HS-27A (cell line): Measurements from ENCODE around the gene ITIH3.

Experiments used
- DNase-seq: peaks from one replicate; pipeline ENCODE4 v3.0.0-alpha.2; 2012; ENCODE audit warnings: low read depth, missing footprints

Gene ITIH3

GRCh38 chr3:52827866-52828376 lies 33.3 kb downstream of the ITIH3 start:
- no peak for DNase-seq

GRCh38 chr3:52829482-52829881 lies 34.9 kb downstream of the ITIH3 start:
- DNase-seq, result no peak

DNA sequence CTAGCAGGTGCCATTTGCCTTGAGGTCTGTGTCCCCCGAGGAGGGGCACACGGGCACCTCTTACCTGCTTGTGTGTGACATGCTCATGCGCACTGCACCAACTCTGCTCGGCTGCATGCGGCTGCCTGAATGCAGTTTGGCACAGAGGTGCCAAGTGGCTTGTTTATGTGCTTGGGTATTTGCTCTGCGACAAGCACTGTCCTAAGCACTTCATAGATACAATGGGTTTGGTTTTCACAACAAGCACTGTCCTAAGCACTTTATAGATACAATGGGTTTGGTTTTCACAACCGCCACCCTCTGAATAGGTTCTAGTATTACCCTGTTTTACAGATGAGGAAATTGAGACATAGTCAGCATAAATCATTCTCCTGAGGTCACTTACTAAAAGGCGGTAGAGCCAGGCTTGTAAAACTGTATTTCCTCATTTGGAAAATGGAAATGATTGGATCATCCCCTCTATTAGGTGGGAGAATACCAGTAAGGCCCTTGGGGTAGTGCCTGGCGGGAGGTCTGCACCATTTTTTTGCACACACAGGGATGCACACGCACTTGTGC lies 35.4 kb downstream of the ITIH3 start:
- DNase-seq, result no peak

DNA sequence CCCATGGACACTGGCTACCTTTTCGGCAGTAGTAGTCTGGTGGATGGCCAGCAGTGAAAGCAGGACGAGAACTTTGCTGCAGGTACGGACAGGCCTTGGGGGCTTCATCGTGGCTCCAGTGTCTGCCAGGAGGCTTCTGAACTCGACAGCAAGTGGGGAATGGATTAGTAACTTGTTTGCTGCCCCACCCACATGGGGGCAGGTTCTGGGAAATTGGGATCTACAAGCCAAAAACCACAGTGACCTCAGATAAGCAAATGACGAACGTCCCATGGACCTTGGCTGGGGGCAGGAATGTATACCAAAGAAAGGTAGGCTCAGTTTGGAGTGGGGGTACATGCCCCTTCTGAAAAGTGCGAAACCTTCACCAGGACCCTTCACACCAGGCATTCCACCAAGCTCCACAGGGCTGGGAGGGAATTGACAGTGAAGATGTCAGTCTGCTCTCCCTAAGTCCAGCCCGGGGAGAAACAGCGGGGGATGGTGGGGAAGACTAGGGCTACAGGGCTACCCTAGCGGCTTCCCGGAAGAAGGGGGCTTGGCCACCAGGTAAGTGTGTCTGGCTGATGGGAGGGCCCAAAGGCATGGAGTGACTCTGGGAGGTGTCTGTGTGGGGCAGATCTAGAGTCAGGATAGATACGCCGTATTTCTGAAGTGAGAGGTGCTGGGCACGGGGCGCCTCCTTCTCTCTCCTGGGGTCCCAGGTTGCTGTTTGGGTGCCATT lies 36.1 kb downstream of the ITIH3 start, which contains the start of gene ITIH4:
Gene ITIH4, minus strand, starts transcription at position 138 of the 724 bp plus-strand sequence. Its CDS starts 30 bp downstream, at position 108.
- DNase-seq, result no peak

- peak; percentile 85 for DNase-seq
Observed at GRCh38 chr3:52831500-52832301, 37.1 kb downstream of the ITIH3 start.

GRCh38 chr3:52833202-52833601 lies 38.6 kb downstream of the ITIH3 start:
- DNase-seq, result no peak

GRCh38 chr3:52834871-52835501 lies 40.4 kb downstream of the ITIH3 start, which contains the start of gene MUSTN1:
MUSTN1 (minus strand) TSS chr3:52835019; CDS start chr3:52834948, 71 bp downstream.
- DNase-seq, result no peak

DNA sequence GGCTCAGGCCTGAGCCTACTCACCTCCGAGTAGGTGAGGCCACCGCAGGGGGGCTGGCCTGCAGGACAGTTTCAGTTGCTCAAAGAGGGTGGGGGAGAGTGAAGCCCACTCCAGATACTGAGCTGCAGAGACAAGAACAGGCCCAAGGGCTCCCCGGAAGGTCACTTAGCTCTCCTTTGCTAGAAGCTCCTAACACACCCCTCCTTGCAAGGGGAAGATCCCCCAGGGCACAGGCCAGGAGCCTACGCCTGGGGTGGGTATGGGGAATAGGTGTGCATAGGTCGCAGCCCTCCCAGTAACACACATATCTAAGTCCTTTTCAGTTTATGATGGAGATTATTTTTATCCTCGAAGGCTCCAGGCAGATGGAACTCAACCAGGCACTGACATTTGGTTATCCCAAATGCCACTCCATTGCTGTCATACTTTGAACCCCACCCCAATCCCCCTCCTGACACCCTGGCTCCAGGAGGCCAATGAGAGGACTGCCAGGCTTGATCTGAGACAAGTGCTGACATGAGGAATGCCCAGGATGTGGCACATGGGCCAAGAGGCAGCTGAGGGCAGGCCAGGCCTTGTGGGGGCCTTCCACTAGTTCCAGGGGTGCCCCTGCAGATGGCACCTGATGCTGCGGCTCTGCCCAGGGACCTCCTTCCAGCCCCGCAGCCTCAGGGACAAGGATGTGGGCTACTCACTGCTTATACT lies 41.3 kb downstream of the ITIH3 start:
- no peak for DNase-seq

GRCh38 chr3:52836471-52836845 lies 41.9 kb downstream of the ITIH3 start:
- DNase-seq, result no peak

DNA sequence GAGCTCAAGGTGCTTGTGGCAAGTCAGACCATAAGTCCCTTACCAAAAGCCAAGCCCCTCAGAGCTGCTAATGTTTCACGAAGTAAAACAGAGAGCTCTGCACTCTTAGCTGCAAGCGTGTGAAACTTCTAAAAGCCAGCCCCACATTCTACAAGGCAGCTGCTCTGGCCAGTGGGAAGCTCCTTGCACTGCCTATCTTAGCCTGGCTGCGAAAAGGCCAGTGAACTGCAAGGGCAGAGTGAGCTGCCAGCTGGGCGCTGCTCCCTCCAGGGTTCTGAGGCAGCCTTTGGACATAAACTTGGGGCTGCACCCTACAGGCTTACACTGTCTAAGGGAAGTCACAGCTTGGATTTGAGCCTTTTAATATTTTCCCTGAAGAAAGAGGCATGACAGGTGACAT lies 42.4 kb downstream of the ITIH3 start:
- no peak for DNase-seq

DNA sequence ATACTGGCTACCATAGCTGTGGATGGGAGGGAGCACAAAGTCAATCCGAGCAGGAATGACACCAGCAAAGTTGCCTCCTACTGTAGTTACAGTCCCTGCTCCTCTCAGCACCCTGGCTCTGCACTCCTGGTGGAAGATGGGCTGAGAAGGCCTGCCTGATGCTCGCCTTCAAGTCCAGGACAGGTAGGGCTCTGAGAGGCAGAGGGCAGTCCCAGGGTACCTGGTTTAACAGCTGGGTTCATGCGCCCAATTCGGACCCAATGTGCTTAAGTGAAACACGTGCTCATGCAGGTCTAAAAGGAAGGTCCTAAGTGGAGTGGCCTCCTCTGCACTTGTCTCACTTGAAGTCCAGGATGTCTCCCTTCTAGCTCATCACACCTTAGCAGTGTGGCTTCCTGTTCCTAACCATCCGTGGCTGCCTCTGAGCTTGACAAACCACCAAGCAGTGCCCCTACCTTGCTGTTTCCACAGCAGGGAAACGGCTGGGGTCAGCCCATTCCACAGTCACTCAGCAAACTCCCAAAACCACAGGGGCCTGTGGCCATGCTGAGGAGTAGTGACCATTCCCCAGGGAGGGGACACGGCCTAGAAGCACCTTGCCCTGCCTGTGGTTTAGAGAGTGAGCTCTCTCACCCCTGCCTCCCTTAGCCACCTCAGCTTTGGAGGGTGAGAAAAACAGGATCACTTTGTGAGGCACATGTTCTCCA lies 44.1 kb downstream of the ITIH3 start:
- DNase-seq, result no peak

DNA sequence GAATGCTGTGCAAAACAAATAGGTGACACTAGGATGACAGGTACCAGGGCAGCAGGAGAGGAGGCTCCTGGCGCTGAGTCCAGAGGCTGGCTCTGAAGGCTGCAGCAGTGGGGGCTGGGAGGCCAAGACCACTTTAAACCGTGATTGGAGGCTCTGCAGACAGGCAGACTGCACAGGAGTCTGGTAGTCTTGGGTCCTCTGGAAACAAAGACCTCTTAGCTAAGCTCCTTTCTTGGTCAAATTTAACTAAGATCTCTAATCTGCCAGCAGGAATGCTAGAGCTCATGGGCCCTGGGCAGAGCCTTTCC lies 44.6 kb downstream of the ITIH3 start:
- no peak for DNase-seq

DNA sequence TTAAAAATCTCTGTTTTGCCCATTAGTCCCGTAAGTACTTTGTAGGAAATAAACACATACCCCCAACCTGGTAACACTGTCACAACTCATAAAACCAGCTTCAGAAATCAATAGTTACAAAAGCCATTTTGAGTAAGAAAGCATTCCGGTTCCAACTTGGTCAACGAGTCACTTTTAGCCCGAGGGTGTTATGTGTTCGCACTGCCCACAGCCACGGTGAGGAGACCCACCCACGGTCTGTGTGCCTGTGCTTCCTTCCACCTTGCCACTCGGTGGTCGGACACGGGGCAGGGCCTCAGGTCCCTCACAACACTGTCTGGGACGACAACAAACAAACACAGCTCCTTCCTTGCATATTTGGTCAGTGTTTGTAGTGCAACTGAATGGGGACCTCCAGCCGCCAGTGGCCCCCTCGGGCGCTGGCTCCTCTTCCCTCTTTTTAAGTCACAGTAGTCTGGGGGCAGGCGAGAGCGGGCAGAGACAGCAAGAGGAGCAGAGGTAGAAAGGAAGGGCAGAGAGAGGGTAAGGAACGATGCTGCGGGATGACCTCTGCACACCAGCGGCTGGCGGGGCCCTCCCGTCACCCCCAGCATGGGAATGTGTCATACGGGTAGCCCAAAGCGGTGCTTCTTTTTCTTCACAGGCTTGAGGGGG lies 45.4 kb downstream of the ITIH3 start:
- DNase-seq, result no peak

DNA sequence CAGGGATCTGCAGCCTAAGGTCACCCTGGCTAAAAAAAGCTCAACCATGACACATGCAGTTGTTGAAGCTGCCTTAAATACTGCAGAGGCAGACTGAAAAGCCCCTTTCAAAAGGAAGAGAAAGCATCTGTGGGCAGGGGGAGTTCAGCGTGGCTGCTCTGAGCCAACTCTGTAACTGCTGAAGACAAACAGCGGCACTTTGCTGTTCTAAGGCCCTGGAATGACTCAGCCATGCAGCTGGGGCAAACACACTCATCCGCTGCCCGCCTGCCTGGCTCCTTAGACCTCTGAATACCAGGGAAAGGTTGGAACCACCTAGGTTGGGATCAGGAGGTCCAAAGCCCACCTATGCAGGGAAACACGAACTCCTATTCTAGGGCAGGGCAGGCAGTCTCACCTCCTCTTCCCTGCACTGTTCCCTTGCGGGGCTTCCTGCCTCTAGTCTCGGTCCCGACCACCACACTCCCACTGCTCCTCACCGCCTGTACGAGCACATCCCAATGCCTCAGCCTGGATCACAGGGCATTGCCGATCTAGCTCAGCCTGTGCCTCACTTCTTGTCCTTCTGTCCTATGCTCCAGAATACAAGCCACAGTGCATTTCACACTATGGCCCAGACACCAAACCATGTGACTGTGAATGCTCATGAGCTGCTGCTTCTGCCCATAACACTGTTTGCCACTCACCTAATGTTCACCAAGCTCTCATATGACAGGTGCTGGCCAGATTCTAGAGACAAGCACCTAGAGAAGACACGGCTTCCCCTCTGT lies 46.8 kb downstream of the ITIH3 start:
- no peak for DNase-seq

DNA sequence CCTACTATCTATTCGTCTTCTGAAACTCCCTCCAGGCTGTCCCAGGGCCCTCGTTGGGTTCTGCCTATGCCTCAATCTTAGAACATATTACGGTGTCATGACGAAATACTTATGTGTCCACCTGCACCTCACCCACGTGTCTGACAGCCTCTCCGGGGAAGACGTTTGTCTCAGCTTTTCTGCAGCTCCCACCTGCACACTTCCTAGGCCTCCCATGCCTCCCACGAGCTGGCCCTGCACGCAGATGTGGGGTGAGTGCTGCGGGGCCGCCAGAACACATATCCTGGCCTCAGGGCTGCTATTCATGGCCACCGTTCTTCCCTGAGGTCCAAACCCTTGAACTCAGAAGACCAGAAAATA lies 47.4 kb downstream of the ITIH3 start:
- no peak for DNase-seq

DNA sequence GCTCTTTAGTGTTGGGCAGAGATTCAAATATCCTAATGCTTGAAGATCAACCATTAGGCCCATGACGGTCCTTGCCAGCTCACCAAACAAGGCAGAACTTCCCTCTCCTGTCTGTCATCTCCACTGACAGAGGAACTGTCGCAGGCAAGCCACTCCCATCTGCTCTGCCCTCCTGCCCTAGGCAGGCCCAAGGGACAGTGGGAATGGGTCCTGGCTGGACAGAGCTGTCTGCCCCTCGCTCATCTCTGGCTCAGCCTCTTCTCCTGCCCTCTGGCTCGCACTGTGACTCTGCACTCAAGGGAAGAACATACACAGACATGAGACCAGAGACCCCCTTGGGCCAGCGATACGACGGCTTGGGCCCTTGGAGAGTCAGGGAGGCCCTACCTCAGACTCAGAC lies 47.8 kb downstream of the ITIH3 start:
- no peak for DNase-seq

GRCh38 chr3:52843108-52843865 lies 48.7 kb downstream of the ITIH3 start:
- no peak for DNase-seq

DNA sequence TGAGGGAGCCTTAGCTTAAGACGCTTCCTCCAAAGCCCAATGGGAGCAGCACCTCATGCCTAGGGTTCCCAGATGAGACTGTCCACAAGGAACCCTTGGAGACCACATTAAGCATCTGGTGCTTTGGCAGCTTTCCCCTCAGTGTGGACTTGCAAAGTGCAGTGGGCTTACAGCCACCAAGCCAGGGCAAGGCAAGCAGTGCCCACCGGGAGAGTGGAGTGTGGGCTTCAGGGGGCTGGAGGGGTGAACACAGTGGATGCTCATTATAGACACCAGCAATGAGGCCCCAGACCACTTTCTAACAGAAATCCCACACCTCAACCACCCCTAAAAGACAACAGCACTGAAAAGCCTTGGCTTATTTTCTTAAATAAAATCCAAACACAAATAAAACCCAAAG lies 49.3 kb downstream of the ITIH3 start:
- no peak for DNase-seq

GRCh38 chr3:52844290-52844975 lies 49.8 kb downstream of the ITIH3 start:
- DNase-seq, result no peak
